ENCODE measurements around the gene ARFGEF3. TPM values are rescaled to one million over a fixed set of nuclear protein-coding genes. Genes with fewer than 3 reads are reported as not detected.
"Not testable (repeated sequence)": the region's sequence is repeated elsewhere in the genome, so short reads cannot be mapped to it uniquely, and the experiment has no call there.

ARFGEF3 gene
- total RNA-seq, 1 donor from 2014 or later = 2.6 TPM

DNA sequence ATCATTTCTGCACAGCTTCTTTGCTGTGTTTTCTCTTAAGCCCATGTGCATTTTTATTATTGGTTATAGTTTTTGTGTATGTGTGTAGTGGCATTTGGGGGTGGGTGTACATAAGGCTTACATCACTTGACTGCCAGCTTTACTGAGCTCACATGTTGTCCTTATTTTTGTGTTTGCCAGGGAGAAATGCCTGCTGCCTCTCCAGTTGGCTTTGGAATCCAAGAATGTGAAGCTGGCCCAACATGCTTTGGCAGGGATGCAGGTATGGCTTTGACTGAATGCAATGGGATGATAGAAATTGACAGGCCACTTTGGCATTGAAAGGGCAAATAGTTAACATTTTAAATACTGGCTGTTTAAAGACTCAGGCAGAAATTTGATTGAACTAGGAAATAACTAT is 45.1 kb downstream of the ARFGEF3 start:
- no peak for DNase-seq (ENCODE audit: low spot score)

DNA sequence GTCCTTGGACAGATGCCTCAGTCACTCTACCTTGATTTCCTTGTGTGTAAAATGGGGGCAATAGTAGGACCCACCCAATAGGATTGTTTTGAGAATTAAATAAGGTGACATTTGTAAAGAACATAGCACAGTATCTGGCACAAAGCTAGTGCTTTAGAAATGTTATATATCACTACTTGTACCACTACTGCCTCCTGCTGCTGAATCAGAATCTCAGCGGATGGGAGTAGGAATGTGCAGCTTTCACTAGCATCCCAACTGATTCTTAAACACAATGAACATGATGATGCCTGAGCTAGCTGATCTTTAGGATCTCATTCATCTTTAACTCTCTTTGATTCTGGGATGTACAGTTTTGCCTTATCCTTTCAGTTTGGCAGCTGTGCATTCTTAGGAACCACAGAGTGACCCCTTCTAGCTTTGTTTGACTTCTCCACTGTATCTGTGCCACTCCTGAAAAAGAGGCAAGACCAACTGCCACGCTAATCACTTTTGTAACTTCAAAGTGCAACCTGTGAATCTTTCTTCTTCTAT is 49.4 kb downstream of the ARFGEF3 start:
- DNase-seq (ENCODE audit: low spot score) = no peak

DNA sequence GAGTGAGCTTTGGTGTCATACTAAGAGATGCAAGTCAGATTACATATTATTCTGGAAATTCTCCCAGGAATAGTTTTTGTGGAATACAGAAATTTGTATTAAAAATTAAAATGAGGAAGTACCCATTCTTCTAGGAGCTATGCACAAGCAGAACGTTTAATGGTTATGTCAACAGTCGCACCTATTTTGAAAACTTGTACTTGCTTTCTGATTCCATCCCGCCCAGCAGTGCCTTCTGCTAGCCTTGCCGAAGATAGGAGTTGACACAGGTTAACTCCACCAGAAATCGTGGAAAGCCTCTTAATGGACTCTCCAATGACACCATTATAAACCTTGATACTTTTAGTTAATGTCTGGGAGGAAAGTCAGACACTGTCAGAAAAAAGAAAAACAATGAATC is 49.9 kb downstream of the ARFGEF3 start:
- DNase-seq (ENCODE audit: low spot score) = no peak

DNA sequence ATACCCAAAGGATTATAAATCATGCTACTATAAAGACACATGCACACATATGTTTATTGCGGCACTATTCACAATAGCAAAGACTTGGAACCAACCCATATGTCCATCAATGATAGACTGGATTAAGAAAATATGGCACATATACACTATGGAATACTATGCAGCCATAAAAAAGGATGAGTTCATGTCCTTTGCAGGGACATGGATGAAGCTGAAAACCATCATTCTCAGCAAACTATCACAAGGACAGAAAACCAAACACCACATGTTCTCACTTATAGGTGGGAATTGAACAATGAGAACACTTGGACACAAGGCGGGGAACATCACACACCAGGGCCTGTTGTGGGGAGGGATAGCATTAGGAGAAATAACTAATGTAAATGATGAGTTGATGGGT is 50.8 kb downstream of the ARFGEF3 start:
- not testable (repeated sequence) for DNase-seq (ENCODE audit: low spot score)

DNA sequence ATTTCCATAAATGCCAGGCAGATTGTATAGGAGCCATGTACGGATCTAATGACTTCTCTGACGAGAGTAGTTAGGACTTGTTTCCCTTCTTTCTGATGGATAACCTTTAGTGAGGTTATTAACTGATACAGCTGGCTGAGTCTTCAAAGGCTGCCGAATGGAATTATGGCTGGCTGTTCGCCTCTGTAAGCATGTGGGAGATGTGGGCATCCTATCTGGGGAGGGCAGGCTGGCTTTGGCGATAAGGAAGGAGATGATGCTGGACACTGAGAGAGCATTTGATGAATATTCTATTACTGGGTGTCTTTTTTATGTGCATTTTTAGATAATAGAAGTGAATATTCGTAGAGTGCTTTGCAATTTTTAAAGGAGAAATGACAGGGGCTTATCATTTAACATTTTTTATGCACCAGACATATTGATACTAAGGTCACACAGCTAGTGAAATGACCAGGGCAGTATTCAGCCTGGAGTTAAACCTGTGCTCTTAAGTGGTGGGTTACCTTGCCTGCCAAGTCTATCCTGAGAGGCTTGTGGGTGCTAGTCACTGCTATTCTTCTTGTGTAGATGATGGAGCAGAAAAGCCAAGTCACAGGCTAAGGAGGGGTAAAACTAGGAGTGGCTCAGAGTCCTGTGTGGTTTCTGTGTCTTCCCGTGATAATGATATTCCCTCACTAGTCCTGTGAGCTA is 53.5 kb downstream of the ARFGEF3 start:
- DNase-seq (ENCODE audit: low spot score) = no peak

DNA sequence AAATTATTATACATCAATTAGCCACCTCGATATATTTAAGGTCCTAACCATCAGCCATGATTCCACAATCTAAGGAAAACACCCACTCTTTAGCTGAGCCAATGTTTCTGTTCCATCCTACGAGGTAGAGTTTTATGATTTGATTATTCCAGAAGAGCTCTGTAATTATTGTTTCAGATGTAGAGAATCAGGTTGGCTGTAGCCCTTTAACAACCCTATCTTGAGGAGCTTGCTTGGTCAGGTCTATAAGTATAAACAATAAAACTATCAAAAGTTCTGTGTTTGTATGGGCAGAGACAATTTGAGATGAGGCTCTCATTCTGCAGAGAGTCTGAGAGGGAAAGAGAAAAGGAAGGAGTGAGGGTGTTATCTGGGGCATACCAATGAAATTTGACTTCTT is 56.7 kb downstream of the ARFGEF3 start, which contains the start of gene PBOV1:
Gene PBOV1 (minus strand): TSS at position 43 of the 400 bp plus-strand sequence. CDS start 96 bp downstream, outside the sequence.
- no peak for DNase-seq (ENCODE audit: low spot score)

DNA sequence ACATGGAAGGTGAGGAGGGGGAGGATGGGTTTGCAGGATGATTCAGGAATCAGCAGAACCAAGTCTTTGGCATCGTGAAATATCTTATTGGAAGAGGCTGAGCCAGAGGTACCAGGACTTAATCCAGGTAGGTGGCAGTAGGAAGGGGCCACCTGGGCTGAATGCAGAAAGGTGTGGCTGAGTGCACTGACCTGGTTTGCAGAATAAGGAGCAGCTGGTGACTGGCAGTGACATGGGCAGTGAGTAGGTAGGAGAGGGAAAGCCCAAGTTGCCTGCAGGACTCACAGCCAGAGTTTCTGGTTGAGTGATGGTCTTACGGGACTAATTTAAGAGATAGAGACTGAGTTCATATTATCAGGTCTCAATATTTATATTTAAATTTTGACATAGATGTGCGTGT is 57.7 kb downstream of the ARFGEF3 start:
- no peak for DNase-seq (ENCODE audit: low spot score)

DNA sequence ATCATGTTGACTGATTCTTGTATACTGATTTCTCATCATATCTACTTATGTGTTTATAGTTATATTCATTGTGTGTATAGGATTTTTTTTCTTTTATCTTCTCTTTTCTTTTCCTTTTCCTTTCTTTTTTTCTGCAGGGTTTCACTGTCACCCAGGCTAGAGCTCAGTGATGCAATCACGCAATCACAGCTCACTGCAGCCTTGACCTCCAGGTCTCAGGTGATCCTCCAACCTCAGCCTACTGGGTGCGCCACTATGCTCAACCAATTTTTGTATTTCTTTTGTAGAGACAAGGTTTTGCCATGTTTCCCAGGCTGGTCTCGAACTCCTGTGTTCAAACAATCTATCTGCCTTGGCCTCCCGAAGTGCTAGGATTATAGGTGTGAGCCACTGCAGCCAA is 58.2 kb downstream of the ARFGEF3 start:
- no peak for DNase-seq (ENCODE audit: low spot score)

DNA sequence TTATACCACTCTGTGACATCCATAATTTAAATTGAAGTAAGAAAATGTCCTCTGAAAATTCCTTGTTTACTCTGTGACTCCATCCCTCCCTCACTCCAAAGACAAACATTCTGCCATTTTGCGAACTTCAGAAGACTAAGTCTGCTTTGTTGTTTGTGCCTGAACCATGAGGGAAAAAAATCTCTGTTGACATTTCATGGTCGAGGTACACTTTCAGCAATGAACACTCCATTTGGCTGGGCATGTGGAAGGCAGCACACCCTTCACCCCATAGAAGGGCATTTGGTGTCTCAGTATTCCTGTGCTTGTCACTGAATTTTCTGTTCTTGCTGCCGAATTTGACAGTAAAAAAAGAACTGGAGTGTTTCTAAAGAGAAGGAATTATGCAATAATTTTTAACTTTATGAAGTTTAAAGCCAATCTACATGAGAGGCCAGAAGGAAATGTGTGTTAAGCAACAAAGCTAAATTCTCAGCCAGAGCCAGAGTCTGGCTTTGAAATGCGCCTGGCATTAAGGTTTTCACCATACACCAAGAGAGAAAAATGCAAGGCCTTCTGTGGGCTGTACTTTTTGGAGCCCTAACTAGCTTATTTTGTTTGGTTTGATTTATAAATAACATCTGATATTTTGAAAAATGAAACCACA is 61.3 kb downstream of the ARFGEF3 start:
- no peak for DNase-seq (ENCODE audit: low spot score)

DNA sequence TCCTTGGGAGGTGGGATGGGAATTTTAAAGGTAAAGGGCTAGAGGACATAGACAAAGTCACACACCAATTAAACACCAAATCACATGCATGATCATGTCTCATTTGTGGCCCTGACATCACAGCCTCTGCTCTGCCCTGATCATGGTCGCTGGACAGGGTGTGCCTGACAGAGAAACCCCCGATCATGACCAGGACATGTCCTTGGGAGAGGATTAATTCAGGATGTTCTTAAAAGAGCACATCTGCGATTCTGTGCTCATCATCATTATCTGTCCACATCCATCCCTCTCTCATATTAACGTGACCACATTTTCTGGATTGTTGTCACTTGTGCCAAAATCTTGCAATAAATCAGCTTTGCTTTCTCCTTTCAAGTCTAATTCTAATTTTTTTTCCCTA is 64.2 kb downstream of the ARFGEF3 start:
- no peak for DNase-seq (ENCODE audit: low spot score)

DNA sequence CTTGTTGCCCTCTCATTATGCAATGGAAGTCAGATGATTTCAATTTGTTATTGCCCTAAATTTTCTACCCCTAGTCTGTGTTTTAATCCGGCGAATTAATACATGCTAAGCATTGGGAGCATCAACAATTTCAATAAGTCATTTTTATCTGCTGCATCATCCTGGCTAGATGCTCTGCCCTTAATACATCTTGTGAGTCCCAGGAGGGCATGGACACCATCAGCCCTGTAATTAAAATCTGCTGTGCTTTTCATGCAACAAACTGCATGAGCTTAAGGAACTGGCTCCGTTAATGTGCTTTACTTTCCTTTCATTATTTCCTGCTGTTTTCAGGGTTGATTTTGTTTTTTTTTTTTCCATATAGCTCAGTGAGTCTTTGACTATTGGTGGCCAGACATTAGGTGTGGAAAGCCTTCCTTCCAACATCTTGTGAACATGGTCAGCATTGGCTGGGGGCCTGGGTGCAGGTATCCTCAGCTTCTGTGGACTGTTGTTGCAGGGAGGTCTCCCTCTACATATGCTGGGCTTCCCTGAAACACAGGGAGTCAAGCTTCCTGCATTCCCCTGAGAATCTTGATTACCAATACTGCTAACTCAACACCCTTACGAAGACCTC is 65.1 kb downstream of the ARFGEF3 start:
- no peak for DNase-seq (ENCODE audit: low spot score)

DNA sequence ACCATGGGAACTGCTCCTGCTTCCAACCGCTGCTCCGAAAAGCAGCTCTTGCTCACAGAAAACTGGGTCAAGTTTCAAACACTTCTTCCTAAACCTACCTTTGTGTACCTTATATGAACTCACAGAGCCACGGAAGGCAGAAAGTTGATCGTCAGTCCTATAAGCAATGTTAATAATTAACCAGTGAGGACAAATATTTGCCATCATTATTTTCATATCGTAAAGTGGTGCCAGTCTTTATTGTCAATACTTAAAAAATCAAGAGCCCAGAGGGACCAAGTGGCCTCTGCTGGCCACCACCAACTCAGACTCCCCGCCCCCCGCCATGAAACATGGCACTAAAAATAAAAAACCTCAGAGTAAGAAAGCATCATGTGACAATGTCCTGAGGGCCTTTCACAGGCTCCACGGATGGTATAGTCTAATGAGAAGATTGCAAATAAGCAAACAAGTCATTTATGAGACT is 65.6 kb downstream of the ARFGEF3 start:
- no peak for DNase-seq (ENCODE audit: low spot score)

DNA sequence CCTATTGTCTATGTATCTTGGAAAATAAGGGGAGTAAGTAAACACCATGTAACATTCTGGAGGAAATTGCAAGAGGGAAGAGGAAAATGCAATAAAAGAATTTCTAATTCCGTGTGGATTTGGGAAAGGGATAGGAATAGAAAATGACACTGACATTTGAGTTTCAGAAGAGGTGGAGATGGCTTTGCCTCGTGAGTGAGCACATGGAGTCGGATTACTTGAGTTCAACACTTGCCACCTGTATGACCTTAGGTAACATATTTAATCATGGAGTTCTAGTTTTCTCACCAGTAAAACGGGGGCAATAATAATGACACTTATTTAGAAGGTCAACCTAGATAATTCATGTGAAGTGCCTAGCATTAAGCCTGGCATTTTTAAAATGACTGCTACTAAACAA is 67.3 kb downstream of the ARFGEF3 start:
- no peak for DNase-seq (ENCODE audit: low spot score)

DNA sequence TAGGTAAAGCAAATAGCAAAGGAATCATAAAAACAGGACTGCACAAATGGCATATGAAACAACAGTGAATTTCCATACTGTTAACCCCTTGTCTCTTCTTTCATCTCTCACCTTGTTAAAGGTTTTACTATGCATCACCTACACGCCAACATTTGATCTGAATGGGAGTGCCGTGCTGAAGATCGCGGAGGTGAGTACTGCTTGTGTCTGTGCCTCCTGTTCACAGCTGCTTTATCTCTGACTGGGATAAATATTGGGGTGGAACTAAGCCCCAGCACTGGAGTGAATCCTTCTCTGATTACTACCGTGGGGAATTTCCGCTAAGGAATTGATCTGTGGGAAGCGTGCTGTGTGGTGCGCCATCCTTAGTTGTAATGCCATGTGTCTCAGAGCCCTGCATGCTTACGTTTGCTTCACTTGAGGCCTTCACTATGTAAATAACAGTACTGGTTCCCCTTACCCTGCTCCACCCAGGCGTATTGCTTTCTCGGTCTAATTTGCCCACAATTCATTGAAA is 68.0 kb downstream of the ARFGEF3 start:
- no peak for DNase-seq (ENCODE audit: low spot score)

DNA sequence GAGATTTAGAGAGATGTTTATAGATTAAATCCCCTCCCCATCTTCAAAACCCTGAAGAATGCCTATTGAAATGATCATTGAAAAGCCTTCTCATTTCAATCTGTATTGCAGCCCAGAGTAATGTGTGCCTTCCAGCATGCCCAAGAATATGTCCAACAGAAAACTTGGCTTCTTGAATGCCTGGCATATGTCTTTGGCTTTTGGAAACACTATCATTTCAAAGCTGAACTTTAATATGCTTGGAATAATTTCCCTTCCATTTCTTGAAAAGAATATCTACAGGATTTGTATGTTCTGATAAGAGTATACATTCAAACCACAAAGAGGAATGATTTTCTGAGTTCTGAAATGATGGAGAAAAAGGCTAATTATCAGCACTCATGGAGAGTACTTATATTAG is 68.5 kb downstream of the ARFGEF3 start:
- no peak for DNase-seq (ENCODE audit: low spot score)

DNA sequence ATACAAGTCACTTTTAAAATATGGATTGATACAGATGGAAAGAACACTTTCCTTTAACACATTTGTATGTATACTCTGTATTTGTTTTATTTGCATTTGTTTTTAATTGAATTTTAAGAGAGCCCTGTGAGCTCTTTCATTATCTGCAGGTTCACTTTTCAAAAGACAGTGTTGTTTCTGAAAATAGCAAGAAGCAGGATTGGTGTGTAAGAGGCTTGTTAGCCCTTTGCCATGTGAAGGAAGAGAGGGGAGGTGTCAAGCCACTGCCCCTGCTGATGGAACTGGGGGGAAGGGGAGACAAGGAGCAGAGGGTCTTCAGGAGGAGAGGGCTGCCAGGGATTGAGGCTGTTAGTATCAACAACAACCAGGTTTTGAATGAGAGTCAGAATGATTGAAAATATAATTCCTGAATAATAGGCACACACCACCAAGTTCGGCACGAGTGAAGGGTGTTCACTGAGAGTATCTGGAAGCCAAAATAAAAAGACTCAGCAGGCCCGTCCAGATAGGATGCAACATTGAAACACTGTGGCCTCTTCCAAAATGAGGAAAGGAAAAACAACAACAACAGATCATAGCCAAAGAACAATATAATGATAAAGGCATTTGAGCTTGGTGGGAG is 69.1 kb downstream of the ARFGEF3 start:
- no peak for DNase-seq (ENCODE audit: low spot score)

DNA sequence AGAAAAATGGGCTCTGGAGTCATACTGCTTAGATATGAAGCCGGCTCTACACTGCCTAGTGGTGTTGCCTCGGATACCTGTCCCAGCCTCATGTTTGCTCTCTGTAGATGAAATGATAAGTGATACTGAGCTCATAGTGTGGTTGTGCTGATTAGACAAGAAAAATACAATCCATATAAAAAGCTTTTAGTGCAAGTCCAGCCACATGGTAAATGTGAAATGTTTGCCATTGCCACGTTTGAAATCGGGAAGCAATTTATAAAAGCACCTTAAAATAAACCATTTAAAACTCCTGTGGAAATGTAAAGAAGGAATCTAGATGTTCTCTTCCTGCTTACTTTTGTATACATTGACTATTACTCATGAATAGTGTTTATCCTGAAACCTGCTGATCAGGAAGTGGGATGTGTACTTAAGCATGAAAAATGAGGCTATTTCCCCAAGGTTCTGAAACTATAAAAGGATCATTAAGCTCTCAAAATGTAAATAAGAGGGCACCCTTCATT is 69.7 kb downstream of the ARFGEF3 start:
- DNase-seq (ENCODE audit: low spot score) = no peak

DNA sequence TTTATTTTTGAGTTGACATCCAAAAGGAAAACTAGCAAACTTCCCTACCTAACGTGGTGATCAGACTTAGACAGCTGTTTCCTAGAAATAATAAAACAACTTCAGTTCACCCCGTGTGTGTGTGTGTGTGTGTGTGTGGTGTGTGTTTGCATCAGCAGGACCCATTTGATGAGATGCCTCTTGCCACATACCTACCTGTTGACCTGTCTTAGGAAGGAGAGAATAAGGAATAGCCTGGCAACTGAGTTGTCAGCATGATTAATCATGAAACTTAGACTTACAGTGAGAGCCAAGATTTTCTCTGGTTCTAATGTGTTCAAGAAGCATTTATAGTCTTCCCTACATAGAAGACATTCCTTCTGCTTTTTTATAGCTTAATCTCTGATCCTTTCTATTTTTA is 72.6 kb downstream of the ARFGEF3 start:
- DNase-seq (ENCODE audit: low spot score) = no peak

DNA sequence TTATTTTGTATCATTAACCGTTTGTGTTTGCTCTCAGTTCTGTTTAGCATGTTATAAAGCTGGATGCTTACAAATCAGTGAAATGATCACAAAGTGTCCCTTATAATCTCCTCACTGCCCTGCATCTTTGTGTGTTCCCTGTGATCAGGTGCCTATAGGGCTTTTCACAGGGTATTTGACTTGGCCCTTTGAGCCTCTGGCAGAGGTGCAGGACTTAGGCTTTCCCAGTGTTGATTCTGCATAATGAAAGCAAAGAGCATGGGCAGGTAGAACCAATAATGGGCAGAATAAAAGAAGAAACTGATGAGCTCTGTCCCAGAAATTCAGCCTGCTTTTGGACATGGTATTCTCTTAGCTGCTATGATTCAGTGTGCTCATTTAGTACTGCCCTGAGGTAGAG is 73.5 kb downstream of the ARFGEF3 start:
- no peak for DNase-seq (ENCODE audit: low spot score)

DNA sequence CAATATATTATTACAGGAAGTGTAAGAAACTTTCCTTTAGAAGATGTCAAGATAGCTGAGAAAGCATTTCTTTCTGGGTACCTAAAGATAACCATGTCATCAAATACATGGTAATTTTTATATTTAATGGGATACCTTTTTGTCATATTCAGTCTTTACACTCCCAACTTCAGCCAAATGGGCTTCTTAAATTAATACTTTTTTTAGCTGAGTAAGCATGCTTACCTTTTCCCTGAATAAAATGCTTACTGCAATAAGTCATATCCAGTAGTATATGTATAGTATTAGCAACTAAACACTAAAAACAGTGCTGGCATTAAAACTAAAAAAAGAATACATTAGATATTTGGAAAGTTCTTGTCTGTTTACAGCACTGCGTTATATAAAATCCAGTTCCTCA is 74.0 kb downstream of the ARFGEF3 start:
- no peak for DNase-seq (ENCODE audit: low spot score)

DNA sequence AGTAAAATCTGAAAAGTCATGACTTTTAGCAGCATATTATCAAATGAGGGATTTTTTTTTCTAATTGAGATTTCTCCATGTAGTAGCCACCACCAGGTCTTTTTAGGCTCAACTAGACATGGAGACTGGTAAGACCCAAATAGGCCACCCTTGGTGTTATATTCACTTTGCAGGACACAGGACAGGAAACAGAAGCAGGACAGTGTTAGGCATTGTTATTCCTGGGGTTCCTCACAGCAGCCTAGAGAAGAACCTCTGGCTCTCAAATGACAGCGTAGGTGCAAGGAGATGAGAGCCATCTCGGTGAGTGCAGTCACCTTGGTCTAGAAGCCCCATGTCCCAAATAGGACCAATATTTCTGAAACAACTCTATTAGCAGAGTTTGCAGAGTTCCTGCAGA is 75.7 kb downstream of the ARFGEF3 start:
- DNase-seq (ENCODE audit: low spot score) = no peak
